Left cardiac atrium (tissue), 4 donors: ENCODE results near the gene GJB3. TPM values are rescaled to one million over a fixed set of nuclear protein-coding genes. Genes with fewer than 3 reads are reported as not detected.

Experiments used
- ATAC-seq, 2 donors: fragments of 200-7000 bp; cut with Tn5 transposase; one replicate each; pipeline ENCODE4 v1.9.1; 2020; ENCODE audit warnings: mild to moderate bottlenecking in 2 of 2, moderate library complexity in 2 of 2
- DNase-seq: peaks from one replicate; pipeline ENCODE4 v3.0.0-alpha.2; 2020
- intact Hi-C, 2 donors: fragments of 100-400 bp; cut with DNase I; formaldehyde crosslinking; loops; one replicate each; pipeline versions ENCODE4 v1.14.1 to v1.15.1; 2022 to 2023
- total RNA-seq, 2 donors: library from RNA; stranded (reverse); fragmentation: NEBNext Ultra II Directional; extraction: Animal tissue kit (Norgen Biotek cat#: 25700); gene quantifications; one replicate each; pipeline ENCODE4 v1.2.1, GENCODE V29; 2021
- donor health status: DM: no; HTN: yes; CAD: no.
- donor health status: DM: no; HTN: yes; CAD: no; lungs with severe emphysema.
- donor health status: DM: yes; HTN: yes; CAD: no.
- donor health status: Dilated cardiomyopathy.

Gene GJB3
- total RNA-seq, 2 donors from 2014 or later, result not detected

DNA sequence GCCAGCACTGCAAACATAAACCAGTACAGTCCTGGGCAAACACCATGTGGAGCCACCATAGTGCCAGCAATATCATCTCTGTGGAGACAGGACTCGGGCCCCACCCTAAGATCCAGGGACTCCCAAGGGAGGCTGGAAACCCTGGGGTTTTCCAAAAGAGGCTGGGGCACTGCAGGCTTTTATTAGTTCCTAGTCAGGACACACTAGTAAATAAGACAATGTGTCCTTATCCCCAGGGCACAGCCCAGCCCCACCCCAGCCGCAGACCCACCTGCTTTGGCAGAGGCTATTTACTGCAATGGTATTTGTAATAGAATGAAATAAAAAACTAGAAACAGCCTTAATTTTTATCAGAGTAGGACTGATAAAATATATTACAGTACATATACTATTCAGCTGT lies 486 bp upstream of the GJB3 start:
- ATAC-seq (no peak), DNase-seq (no peak)
- intact Hi-C loops, result no loop called here

DNA sequence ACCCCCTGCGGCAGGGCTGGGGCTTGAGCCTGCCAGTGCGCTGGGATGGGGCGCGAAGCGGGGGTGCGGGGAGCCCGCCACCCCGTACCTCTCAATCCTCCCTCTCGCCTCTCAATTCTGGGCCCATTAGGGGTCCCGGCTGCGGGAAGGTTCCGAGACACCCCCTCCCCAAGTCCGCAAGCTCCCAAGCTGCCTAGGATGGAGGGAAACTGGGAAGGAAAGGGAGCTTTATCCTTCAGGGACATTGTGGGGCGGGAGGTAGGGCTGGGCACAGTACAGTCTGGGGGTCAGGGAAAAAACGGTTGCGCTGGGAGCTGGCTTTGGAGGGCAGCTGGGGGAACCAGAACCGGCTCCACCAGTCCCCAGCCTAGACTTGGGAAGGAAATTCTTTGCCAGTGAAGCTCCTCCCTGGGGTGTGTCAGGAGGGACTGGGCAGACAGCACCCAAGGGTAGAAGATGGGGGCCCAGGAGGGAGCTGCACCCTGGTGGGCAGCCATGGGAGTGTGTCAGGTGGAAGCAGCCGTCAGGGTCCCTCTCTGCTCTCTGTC lies 904 bp downstream of the GJB3 start:
- intact Hi-C loops, result no loop called here
- no peak for ATAC-seq
- no peak for DNase-seq

DNA sequence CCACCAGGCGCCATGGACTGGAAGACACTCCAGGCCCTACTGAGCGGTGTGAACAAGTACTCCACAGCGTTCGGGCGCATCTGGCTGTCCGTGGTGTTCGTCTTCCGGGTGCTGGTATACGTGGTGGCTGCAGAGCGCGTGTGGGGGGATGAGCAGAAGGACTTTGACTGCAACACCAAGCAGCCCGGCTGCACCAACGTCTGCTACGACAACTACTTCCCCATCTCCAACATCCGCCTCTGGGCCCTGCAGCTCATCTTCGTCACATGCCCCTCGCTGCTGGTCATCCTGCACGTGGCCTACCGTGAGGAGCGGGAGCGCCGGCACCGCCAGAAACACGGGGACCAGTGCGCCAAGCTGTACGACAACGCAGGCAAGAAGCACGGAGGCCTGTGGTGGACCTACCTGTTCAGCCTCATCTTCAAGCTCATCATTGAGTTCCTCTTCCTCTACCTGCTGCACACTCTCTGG lies 3.8 kb downstream of the GJB3 start:
- ATAC-seq (no peak), DNase-seq (no peak)
- intact Hi-C loops, result loop anchor here in 1 of 2 donors (5.0 kb wide), 1 partner anchor 68 kb away; no protein-coding TSS in a partner anchor

DNA sequence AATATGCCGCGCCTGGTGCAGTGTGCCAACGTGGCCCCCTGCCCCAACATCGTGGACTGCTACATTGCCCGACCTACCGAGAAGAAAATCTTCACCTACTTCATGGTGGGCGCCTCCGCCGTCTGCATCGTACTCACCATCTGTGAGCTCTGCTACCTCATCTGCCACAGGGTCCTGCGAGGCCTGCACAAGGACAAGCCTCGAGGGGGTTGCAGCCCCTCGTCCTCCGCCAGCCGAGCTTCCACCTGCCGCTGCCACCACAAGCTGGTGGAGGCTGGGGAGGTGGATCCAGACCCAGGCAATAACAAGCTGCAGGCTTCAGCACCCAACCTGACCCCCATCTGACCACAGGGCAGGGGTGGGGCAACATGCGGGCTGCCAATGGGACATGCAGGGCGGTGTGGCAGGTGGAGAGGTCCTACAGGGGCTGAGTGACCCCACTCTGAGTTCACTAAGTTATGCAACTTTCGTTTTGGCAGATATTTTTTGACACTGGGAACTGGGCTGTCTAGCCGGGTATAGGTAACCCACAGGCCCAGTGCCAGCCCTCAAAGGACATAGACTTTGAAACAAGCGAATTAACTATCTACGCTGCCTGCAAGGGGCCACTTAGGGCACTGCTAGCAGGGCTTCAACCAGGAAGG lies 4.3 kb downstream of the GJB3 start:
- DNase-seq, result no peak
- intact Hi-C loops, result loop anchor here in 1 of 2 donors (5.0 kb wide), 1 partner anchor 67 kb away; no protein-coding TSS in a partner anchor
- ATAC-seq, result no peak

DNA sequence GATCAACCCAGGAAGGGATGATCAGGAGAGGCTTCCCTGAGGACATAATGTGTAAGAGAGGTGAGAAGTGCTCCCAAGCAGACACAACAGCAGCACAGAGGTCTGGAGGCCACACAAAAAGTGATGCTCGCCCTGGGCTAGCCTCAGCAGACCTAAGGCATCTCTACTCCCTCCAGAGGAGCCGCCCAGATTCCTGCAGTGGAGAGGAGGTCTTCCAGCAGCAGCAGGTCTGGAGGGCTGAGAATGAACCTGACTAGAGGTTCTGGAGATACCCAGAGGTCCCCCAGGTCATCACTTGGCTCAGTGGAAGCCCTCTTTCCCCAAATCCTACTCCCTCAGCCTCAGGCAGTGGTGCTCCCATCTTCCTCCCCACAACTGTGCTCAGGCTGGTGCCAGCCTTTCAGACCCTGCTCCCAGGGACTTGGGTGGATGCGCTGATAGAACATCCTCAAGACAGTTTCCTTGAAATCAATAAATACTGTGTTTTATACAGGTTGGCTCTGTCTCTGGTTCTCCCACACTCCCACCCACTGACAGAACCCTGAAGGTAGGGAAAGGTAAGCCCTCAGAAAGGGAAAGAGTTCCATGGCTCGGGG lies 5.0 kb downstream of the GJB3 start:
- no peak for ATAC-seq
- DNase-seq, result no peak
- intact Hi-C loops, result loop anchor here (2.0 to 5.0 kb wide), 2 partner anchors 66 to 67 kb away; no protein-coding TSS in a partner anchor

DNA sequence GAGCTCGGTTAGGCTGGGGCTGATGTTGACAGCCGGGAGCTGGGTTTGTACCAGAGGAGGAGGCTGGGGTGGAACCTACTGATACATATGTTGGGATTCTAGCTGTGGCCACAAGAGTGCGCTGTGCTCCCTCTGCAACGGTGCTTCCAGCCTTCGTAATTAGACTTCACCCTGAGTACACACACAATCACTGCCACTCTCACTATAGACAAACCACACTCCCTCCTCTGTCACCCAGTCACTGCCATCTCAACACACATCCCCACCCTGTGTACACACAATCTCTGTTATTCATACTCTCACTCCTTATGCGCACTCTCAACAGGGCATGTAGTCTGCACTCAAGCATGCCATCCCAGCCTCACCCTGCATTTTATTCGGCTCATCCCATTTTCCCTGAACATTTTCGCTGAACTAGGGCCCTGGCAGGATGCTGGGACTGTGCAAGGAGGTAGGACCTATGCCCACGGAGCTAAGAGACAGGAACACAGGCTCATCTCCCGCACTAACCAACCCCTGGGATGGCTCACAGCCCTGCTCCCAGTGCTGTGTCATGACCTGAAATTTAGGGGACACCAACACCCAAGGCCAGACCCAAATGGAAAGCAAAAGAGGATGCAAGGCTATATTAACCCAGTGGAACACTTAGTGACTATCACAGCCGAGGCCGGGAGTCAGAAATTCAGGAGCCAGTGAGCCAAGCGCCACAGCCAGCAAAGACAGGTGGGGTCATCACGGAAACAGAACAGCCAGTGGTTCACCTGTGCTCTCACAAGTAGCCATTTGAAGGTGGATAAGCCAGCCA lies 5.7 kb downstream of the GJB3 start:
- DNase-seq, result peak; percentile 80

DNA sequence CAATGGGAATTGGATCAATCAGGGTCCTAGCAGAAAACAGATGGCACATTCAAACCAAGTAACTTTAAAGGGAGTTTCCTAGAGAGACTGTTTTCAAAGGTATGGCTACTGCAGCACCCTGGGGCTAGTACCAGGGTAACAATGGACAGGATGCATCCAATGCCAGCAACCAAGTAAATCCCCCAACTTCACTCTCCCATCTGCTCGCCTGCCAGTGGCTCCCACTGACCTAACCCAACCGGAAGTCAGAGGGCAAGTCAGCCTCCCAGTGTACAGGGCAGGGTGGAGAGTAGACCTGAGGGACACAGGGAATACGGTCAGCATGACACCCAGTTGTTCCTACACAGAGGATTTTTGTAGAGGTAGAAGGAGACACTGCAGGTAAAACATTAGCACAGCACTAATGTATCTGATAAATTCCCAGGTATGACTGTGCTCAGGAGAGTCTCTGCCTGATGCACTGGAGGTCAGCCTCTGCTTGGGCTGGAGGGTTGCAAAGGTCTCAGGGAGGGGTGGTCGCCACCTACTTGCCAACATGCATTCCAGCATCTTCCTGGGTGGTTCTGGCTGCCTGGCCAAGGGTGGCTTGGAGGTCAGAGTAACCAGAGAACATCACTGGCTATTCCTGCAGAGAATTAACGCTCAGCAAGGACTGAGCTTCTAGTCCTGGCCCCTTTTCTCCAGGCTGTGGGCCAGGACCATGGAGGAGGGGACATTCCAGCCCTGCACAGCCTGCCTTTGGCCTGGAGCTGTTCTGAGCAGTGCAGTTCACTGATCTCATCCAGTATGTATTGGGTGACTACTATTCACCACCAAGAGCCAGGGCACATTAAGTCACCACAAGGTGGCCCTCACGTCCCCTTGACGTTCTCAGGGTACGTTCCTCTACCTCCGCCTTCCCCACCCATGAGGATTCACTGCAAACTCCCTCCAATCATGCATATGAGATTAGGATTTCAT lies 6.7 kb downstream of the GJB3 start:
- ATAC-seq, result peak; percentile 8 to 36
- no peak for DNase-seq
- intact Hi-C loops, result loop anchor here (2.0 to 5.0 kb wide), 2 partner anchors 65 kb away; no protein-coding TSS in a partner anchor

More for the DNA sequence above, 5.7 kb downstream of the GJB3 start:
- intact Hi-C loops, result loop anchor here (2.0 to 5.0 kb wide), 2 partner anchors 66 kb away; no protein-coding TSS in a partner anchor
- peak; percentile 73 to 82 for ATAC-seq

DNA sequence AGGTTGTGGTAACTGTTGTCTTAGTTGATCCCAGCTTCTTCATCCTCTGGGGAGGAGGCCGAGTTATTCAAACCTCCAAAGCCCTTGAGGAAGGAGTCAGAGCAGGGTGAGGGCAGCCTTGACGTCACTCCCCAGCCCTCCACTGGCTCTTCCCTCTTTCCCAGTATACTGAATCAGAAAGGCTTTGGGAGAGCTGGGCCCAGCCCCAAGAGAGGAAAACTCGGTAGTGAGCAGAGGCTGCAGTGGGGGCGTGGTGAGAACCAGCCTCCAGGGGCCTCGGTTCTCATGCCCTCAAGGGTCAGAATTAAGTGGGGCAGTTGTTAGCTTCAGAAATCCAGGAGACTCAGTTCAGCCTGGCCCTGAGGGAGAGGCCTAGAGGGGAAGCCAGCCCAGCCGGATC lies 10.0 kb downstream of the GJB3 start:
- ATAC-seq, result peak; percentile 28 to 48
- peak; percentile 37 for DNase-seq

DNA sequence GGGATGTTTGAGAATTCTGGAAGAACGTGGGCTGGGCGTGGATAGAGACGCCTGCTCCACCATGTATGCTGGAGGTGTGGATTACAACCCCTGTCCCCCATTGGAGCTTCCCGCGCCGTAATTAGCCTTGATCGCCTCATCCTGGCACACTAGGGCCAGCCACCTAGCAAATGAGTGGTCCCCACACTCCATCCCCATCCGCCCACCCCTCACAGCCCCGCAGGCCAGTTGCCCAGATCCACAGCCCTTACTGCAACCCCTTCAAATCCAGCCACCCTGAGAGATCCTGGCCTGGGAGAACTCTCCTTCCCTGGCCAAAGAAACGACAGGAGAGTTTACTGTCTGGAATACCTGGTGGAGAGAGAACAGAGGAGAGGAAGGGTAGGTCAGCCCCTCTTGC lies 11.4 kb downstream of the GJB3 start:
- DNase-seq, result no peak
- no peak for ATAC-seq
- intact Hi-C loops, result no loop called here

More for the DNA sequence above, 10.0 kb downstream of the GJB3 start:
- intact Hi-C loops, result no loop called here

DNA sequence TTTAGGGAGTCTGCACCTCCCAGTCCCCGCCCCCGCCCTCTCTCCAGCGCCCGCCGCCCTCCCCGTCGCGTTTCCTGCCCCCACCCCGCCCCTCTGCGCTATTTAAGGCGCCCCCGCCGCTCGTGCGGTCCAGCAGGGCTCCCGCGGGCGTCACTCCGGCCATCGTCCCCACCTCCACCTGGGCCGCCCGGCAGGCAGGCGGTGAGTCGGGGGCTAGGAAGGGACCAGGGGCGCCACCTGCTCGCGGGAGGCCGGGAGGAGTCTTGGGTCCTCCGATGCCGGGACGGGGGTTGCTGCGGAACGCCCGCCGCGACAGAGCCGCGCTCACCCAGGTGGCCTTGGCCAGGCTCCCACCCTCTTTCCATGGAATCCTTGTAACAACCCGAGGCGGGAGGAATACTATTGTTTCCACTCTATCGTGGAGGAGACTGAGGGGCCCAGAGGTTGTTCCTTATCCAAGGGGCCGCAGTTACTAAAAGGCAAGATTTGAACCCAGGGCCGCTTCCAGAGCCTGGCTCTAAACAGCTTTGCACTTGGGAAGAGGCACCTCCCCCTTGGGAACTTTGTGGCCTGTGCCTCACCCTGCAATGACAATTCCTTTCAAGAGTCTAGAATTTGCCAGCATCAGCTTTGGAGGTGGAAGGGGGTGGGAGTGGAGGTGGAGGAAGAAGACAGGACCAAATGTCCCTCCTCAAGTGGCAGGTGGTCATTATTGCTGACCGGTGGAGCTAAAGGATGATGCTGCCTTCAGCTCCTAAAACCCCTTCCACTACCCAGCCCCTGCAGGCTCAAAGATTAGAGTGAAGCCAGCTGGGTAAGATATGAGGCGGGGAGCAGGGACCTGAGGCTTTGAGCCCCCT lies 12.1 kb downstream of the GJB3 start, which contains the start of gene GJA4:
Gene GJA4, plus strand, starts transcription at position 132 of the 860 bp plus-strand sequence. CDS start 1,215 bp downstream, outside the sequence.
- peak; percentile 53 for DNase-seq
- ATAC-seq, result peak; percentile 38 to 49
- intact Hi-C loops, result no loop called here

DNA sequence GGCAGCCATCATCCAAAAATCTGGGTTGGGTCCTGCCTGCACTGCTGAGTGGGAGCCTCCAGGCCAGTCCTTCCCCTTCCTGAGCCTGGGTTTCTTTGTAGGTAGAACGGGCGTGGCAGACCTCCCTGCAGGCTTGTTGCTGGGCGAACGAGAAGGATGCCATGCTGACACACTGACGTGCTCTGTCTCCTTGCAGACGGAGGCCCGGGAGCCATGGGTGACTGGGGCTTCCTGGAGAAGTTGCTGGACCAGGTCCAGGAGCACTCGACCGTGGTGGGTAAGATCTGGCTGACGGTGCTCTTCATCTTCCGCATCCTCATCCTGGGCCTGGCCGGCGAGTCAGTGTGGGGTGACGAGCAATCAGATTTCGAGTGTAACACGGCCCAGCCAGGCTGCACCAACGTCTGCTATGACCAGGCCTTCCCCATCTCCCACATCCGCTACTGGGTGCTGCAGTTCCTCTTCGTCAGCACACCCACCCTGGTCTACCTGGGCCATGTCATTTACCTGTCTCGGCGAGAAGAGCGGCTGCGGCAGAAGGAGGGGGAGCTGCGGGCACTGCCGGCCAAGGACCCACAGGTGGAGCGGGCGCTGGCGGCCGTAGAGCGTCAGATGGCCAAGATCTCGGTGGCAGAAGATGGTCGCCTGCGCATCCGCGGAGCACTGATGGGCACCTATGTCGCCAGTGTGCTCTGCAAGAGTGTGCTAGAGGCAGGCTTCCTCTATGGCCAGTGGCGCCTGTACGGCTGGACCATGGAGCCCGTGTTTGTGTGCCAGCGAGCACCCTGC lies 13.2 kb downstream of the GJB3 start:
- no peak for ATAC-seq
- no peak for DNase-seq
- intact Hi-C loops, result no loop called here

DNA sequence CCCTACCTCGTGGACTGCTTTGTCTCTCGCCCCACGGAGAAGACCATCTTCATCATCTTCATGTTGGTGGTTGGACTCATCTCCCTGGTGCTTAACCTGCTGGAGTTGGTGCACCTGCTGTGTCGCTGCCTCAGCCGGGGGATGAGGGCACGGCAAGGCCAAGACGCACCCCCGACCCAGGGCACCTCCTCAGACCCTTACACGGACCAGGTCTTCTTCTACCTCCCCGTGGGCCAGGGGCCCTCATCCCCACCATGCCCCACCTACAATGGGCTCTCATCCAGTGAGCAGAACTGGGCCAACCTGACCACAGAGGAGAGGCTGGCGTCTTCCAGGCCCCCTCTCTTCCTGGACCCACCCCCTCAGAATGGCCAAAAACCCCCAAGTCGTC lies 13.8 kb downstream of the GJB3 start:
- DNase-seq (no peak), ATAC-seq (no peak)
- intact Hi-C loops, result no loop called here

DNA sequence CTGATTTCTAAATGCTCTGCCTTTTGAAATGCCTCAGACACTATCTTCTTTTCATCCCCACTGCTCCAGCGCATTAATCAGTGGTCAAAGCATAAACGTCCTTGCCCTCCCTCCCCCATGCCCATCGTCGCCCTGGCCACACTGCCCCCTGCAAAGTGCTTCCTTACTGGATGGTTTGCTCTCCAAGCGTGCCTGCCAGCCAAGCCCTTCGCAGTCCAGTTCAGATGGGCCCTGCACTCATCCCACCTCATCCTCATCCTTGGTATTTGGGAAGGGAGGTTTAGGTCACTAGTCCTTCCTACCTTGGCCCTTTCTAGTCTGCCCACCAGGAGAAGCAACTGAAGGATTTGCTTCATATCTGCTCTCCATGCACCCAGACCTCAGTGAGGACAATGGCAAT lies 14.9 kb downstream of the GJB3 start:
- intact Hi-C loops, result no loop called here
- no peak for DNase-seq
- ATAC-seq, result no peak

DNA sequence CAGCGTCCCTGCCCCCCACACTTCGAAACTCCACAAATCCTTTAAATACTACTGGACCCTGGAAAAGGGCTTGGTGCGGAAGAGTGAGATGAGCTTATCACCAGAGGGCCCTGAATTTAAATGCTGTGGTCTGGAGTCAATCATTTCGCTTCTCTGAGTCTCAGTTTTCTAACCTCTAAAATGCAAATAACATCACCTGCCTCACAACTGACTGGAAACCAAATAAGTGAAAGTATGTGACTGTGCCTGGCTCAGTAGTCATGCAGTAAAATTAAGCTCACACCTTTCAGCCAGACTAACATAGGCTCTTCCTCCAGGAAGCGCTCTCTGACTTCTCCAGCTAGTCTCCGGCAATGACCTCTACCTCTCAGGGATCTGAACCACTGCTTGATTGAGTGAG lies 16.0 kb downstream of the GJB3 start:
- intact Hi-C loops, result no loop called here
- no peak for DNase-seq
- no peak for ATAC-seq

DNA sequence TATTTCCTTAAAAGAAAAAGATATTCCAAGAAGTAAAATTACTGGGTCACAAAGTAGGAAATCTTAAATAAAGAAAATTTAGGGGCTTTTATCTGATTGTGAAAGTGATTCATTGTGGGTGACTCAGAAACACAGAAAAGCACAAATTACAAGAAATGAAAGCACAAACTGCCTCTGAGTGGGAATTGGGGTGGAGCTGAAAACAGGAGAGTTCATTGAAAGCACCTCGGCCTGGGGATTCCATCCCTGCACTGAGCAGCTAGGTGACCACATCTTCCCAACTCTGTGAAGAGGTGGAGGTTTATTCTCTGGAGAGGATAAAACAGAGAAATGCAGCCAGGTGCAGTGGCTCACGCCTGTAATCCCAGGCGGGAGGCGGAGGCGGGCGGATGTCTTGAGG lies 19.2 kb downstream of the GJB3 start:
- no peak for ATAC-seq
- intact Hi-C loops, result no loop called here
- DNase-seq, result no peak

DNA sequence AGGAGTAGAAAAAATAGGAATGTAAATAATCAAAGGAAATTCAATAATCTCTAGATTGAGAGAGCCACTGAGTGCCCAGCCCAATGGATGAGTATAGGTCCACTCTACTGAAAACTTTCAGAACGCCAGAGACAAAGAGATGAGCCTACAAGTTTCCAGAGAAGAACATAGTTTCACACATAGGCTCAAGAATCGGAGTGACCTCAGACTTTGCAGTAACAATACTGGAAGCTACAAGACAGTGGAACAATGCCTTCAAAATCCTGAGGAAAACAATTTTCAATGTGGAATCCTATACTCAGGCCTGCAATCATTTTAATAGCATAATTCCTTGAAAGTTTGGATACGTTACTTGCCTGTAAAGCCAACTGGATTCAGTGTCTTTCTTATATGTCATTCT lies 22.8 kb downstream of the GJB3 start:
- no peak for DNase-seq
- intact Hi-C loops, result no loop called here
- ATAC-seq, result no peak

DNA sequence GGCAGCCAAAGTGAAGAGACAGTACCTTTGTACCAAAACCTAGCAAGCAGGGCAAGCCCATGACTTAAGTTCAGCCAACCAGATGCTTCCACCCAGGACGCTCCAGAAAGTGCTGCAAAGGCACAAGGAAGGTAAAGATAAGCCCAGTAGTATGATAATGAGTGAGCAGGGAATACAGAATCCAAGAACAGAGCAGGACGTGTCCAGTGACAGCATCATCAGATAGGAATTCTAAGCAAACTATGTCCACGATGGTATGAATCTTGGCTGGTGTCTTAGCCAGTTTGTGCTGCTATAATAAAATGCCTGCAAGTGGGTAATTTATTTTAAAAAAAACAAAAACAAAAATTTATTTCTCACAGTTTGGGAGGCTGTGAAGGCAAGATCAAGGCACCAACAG lies 25.4 kb downstream of the GJB3 start:
- intact Hi-C loops, result no loop called here
- ATAC-seq, result peak; percentile 5 to 27

More for the DNA sequence above, 25.4 kb downstream of the GJB3 start:
- DNase-seq, result no peak
